ENCODE measurements around the gene GDPD5.

Gene GDPD5

GRCh38 chr11:75471176-75471973 is 54.4 kb downstream of the GDPD5 start:
- no peak for DNase-seq (ENCODE audit: low spot score)

DNA sequence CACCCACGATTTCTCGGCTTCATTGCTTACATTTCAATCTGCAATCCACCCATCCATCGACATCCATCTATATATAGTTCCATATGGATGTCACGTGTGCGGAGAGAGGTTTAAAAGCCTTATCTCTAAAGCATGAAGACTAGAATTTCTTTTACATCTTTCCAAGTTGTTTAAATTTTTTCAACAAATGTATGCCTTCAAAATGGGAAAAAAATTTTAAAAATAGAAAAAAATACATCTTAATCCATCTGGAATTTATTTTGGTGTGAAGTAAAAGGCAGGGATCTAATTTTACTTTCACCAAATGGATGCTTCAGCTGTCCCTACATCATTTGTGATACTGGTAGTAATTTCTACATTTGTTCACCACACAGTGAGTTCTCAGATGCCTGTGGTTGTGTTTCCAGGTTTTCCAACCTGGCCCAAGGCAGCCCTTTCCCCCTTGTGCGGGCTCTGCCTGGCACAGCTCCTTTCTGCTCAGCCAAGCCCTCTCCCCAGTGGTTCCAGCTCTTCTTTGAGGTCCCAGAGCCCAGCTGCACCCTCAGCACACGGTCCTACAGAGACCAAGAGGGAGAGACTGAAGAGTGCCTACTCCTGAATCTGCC is 55.2 kb downstream of the GDPD5 start:
- no peak for DNase-seq (ENCODE audit: low spot score)

- DNase-seq (ENCODE audit: low spot score) = no peak
Observed at GRCh38 chr11:75469785-75470405, 55.8 kb downstream of the GDPD5 start.

DNA sequence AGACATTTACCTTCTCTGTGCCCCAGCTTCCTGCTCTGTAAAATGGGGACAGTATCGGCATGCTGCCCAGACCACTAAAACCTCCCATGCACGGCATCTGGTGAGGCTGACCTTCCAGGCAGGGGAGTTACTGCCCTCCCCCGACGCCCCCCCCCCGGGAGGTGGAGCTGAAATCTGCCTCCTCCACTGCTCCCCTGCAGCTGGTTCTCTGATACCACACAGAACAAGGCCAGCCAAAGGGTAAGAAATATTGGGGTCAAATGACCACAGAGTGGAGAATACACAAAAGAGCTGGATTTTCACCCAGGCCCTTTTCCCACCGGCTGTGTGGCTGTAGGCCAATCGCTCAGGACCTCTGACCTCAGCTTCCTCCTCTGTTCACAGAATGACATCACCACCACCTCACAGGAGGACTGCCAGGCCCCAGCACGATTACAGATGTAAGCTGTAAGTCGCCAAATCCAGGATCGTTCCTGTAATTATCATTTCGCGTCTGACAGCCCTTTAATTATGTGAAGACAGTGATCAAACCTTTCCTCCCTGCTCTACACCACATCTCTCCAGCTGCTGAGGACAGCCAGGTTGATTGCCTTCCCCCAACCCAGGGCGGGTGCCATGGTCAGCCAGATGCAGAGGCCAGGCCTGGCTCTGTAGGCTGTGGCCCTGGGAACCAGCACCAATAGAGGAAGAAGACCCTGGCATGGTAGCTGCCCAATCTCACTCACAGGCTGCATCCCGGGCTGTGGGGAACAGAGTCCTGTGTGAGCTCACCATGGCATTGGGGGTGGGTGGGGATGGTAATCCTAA is 57.0 kb downstream of the GDPD5 start:
- no peak for DNase-seq (ENCODE audit: low spot score)

GRCh38 chr11:75467881-75468280 is 57.9 kb downstream of the GDPD5 start:
- DNase-seq (ENCODE audit: low spot score) = no peak

GRCh38 chr11:75467311-75467710 is 58.4 kb downstream of the GDPD5 start:
- DNase-seq (ENCODE audit: low spot score) = no peak

- DNase-seq (ENCODE audit: low spot score) = no peak
Observed at GRCh38 chr11:75465701-75466531, 59.8 kb downstream of the GDPD5 start.

- DNase-seq (ENCODE audit: low spot score) = no peak
Observed at GRCh38 chr11:75463106-75463774, 62.5 kb downstream of the GDPD5 start.

DNA sequence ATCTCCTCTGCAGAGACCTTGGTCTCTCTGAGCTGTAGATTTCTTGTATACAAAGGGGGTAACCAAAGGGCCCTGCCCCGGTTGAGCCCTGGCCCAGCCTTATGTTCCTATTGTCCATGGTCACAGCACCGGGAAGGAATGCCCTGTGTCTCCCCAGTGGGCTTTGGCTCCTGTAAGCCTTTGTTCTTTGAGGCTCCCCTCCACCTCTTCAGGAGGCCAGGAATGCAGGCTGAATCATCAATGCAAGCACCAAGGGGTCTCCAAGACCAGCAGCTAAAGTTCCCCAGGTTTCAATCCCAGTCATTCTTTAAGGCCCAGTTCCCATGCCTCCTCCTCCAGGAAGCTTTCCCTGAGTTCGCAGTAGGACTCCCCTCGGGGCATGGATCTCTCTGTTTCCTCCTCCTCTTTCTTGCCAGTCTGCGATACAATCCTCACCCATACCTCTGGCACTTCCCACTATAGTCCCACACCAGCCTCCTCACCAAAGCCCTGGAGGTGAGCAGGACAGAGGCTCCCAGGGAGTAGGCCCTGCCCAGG is 63.6 kb downstream of the GDPD5 start:
- DNase-seq (ENCODE audit: low spot score) = no peak

GRCh38 chr11:75461151-75461550 is 64.6 kb downstream of the GDPD5 start:
- DNase-seq (ENCODE audit: low spot score) = no peak

- no peak for DNase-seq (ENCODE audit: low spot score)
Observed at GRCh38 chr11:75456596-75457183, 69.1 kb downstream of the GDPD5 start.

DNA sequence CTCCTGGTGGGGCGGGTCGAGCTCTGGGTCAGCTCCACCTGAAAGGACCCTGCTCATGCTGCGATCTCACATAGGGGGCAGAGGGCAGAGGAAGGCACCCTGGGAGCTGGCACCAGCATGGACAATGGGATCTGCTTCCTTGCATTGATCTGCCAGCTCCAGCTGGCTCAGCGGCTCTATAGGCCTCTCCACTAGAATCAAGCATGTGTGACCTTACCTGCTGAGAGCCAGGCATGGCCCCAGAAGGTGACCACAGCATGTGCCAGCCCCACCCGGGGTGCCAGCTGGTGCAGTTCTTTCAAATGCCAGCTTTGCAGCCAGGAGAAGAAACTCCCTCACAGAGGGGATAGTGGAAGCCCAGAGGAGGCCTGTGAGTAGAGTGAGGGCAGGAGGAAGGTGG is 70.8 kb downstream of the GDPD5 start:
- no peak for DNase-seq (ENCODE audit: low spot score)

GRCh38 chr11:75453916-75454655 is 71.7 kb downstream of the GDPD5 start:
- no peak for DNase-seq (ENCODE audit: low spot score)

DNA sequence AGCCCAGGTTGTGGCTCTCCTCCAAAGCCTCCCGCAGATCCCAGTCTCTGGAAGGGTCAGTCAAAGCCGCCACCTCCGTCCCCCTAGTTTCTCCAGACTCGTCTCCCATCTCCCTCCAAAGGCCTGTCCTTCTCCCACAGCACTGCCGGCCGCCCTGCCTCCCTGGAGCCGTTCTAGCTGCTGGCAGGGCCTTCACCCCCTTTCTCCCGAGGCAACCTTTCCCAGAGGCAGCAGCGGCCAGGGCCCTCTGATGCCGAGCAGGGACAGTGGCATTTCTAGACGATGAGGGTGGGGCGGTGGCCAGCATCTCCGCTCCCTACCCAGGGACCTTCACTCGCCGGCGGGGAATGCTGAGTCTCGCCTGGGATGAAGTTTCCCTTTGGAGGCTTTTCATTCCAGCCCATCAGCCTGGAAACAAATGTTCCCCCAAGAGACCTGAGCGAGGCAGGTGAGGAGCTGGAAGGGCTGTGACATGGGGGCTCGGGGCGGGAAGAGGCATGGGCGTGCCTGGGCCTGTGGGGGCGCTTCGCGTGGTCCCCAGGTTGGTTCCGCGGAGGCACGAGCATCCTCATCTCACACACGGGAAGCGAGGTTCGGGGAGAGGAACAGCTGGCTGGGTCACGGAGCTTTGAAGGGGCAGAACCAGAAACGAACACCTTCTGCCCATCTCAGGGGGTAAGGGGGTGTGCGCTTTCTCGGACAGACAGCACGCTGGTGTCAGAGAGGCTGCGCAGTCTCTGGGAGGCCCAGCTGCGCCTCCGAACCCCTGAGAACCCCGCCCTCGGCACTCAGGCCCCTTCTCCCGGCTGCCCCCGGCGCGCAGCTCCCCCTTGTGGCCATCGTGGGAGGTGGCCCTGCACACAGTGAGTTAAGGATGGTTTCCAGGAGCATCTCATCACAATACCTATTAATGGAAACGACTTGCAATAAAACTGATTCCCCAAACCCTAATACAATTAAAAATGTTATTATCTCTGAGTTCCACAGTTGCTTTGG is 74.6 kb downstream of the GDPD5 start:
- DNase-seq (ENCODE audit: low spot score) = peak; percentile 34

DNA sequence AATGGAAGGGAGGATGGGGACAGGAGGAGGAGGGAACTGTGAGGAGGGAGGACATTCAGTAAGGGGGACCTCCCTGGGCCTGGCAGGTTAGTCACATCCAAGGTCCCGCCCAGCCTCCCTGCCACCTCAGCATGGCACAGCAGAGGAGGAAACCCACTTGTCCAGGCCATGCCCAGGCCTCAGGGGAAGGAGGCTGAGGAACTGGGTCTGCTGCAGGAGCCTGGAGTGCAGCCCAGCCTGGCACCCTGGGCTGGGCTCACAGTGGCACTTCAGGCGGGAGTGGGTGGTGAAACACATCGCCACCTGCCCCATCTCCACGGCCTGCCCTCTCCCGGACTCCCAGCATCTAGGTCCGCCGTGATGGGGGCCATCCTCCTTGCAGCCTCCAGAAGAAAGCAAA is 75.5 kb downstream of the GDPD5 start:
- no peak for DNase-seq (ENCODE audit: low spot score)

GRCh38 chr11:75449776-75450175 is 76.0 kb downstream of the GDPD5 start:
- no peak for DNase-seq (ENCODE audit: low spot score)

GRCh38 chr11:75449271-75449670 is 76.5 kb downstream of the GDPD5 start:
- DNase-seq (ENCODE audit: low spot score) = no peak

GRCh38 chr11:75447415-75447814 is 78.3 kb downstream of the GDPD5 start:
- DNase-seq (ENCODE audit: low spot score) = no peak

Data from activated CD4-positive, alpha-beta T cell treated with anti-CD3 and anti-CD28 coated beads, Interleukin-2, Interleukin-4, amounts not matched to agents 100 ng/mL and 50 ng/mL, durations not matched to agents 16 hours and 8 hours (primary cell).